GM23248 (cell line): Measurements from ENCODE around the gene MICAL2.

Experiments
- EZH2 ChIP-seq: fragments of 200-600 bp; sonication (generic); IDR thresholded peaks from 2 replicates; pipeline ENCODE4 v1.6.1; 2018; ENCODE audit warnings: antibody characterized with exemption, mild to moderate bottlenecking; ENCODE audit not compliant: insufficient read depth, poor library complexity, severe bottlenecking
- EZH2phosphoT487 ChIP-seq: fragments of 200-600 bp; sonication (generic); IDR thresholded peaks from 2 replicates; pipeline ENCODE4 v1.6.1; 2018; ENCODE audit warnings: antibody characterized with exemption, moderate library complexity, mild to moderate bottlenecking, low read depth; ENCODE audit not compliant: insufficient read depth

- TF ChIP-seq EZH2 (no peak), EZH2phosphoT487 (no peak)
Observed at GRCh38 chr11:12147827-12148226, 37.4 kb downstream of the MICAL2 start.
